ENCODE results near the gene KRTAP10-6.
A peak's percentile ranks its signal among the peaks of the same experiment; 100 is the strongest.
"Not testable (repeated sequence)": the region's sequence is repeated elsewhere in the genome, so short reads cannot be mapped to it uniquely, and the experiment has no call there.

KRTAP10-6 gene

GRCh38 chr21:44598061-44598460, 5.8 kb upstream of the KRTAP10-6 start:
- H3K27me3 Mint-ChIP-seq, result peaks cover 5% of the 10 kb centered on the region
- no peak overlapping the region for H3K27ac Mint-ChIP-seq
- no peak overlapping the region for H3K4me3 Mint-ChIP-seq
- no peaks in the 10 kb centered on the region for H3K9me3 Mint-ChIP-seq
- H3K36me3 Mint-ChIP-seq (ENCODE audit: low read depth), result no peaks in the 10 kb centered on the region
- DNase-seq, result no peak
- no peaks in the 10 kb centered on the region for H3K4me1 Mint-ChIP-seq (ENCODE audit: low read depth)

DNA sequence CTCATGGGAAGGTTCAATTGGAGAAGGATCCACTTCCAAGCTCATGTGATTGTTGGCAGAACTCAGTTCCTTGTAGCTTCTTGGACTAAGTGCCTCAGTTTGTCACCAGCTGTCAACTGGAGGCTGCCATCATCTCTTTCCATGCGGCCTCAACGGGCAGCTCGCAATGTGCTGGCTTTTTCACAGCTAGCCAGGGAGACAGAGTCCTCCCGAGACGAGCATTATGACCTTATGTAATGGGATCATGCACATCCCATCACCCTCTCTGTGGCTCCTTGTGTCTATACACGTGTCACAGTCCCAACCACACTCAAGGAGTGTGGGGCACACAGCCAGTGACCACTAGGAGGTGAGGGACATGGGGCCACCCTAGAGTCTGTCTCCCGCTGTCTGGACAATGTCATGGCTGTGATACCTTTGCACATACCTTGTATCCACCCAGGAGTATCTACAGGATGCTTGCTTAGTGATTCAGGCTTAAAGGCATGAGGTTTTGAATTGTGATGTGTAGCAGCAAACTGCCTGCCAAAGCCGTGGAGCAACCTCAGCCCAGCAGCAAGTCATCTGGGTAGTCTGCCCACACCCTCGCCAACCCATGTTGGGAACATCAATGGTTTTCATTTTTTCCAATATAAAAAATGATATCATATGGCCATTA, 3.9 kb upstream of the KRTAP10-6 start:
- H3K9me3 Mint-ChIP-seq, result no peaks in the 10 kb centered on the region
- H3K27ac Mint-ChIP-seq, result no peak overlapping the region
- H3K36me3 Mint-ChIP-seq (ENCODE audit: low read depth), result no peaks in the 10 kb centered on the region
- no peak overlapping the region for H3K4me3 Mint-ChIP-seq
- H3K4me1 Mint-ChIP-seq (ENCODE audit: low read depth), result no peaks in the 10 kb centered on the region
- peak; percentile 21 for DNase-seq
- H3K27me3 Mint-ChIP-seq, result no peaks in the 10 kb centered on the region

DNA sequence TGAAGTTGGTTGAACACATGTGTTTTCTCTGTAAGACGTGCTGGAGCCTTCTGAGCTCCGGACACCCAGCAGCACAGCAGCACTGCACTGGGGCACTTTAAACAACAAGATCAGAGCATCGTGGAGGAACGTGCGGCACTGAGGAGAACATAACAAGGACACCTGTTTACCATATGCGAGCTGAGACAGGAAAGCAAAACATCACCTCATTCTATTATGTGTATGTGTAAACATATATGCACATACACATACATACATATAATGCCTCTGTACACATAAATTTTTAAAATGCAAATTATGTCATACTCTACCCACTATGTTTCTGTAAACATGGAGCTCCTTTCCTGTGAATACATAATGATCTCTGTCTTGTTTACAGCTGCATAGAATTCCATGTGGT, 3.2 kb upstream of the KRTAP10-6 start:
- H3K4me3 Mint-ChIP-seq, result no peak overlapping the region
- no peak overlapping the region for H3K27ac Mint-ChIP-seq
- H3K36me3 Mint-ChIP-seq (ENCODE audit: low read depth), result no peaks in the 10 kb centered on the region
- H3K27me3 Mint-ChIP-seq, result no peaks in the 10 kb centered on the region
- H3K4me1 Mint-ChIP-seq (ENCODE audit: low read depth), result no peaks in the 10 kb centered on the region
- DNase-seq, result no peak
- no peaks in the 10 kb centered on the region for H3K9me3 Mint-ChIP-seq

DNA sequence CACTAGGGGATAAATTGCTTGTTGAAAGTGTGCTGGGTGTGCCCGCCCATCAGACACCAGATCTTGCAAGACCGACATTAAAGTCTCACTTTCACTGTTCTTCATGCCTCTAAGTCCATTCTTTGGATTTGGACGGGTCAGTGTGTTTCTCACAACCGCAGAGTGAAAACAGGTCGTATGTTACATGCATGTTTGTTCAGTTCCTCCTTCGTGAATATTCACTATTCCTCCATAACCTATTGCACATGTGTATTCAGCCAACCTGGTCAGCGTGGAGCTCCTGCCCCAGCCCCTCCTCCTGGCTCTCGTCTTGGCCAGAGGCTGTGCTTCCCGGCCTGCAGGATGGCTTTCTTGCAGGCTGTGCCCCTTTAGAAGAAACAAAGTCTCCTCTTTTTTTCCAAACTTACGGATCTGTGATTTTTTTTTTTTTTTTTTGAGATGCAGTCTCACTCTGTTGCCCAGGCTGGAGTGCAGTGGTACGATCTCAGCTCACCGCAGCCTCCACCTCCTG, 2.2 kb upstream of the KRTAP10-6 start:
- Mint-ChIP-seq H3K36me3 (ENCODE audit: low read depth) (no peaks in the 10 kb centered on the region), H3K9me3 (no peaks in the 10 kb centered on the region), H3K4me1 (ENCODE audit: low read depth) (no peaks in the 10 kb centered on the region), H3K27me3 (peaks cover under 1% of the 10 kb centered on the region), H3K4me3 (no peak overlapping the region), H3K27ac (no peak overlapping the region)
- no peak for DNase-seq

- Mint-ChIP-seq H3K4me3 (no peak overlapping the region), H3K4me1 (ENCODE audit: low read depth) (no peaks in the 10 kb centered on the region), H3K36me3 (ENCODE audit: low read depth) (no peaks in the 10 kb centered on the region), H3K27ac (no peak overlapping the region), H3K27me3 (peaks cover 4% of the 10 kb centered on the region), H3K9me3 (no peaks in the 10 kb centered on the region)
- DNase-seq, result no peak
Observed at GRCh38 chr21:44593598-44594405, 1.5 kb upstream of the KRTAP10-6 start.

DNA sequence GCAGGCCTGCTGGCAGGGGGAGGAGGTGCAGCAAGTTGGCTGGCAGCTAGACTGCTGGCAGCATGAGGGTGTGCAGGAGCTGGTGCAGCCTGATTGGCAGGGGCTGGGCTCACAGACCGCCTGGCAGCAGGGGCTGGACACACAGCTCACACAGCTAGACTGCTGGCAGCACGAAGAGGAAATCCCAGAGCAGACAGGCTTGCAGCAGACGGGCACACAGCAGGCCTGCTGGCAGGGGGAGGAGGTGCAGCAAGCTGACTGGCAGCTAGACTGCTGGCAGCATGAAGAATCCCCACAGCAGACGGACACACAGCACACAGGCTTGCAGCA, 539 bp downstream of the KRTAP10-6 start:
- H3K9me3 Mint-ChIP-seq; H3K27ac Mint-ChIP-seq; H3K27me3 Mint-ChIP-seq; H3K4me1 Mint-ChIP-seq (ENCODE audit: low read depth); H3K36me3 Mint-ChIP-seq (ENCODE audit: low read depth); H3K4me3 Mint-ChIP-seq: not testable (repeated sequence)
- peak; percentile 23 for DNase-seq

DNA sequence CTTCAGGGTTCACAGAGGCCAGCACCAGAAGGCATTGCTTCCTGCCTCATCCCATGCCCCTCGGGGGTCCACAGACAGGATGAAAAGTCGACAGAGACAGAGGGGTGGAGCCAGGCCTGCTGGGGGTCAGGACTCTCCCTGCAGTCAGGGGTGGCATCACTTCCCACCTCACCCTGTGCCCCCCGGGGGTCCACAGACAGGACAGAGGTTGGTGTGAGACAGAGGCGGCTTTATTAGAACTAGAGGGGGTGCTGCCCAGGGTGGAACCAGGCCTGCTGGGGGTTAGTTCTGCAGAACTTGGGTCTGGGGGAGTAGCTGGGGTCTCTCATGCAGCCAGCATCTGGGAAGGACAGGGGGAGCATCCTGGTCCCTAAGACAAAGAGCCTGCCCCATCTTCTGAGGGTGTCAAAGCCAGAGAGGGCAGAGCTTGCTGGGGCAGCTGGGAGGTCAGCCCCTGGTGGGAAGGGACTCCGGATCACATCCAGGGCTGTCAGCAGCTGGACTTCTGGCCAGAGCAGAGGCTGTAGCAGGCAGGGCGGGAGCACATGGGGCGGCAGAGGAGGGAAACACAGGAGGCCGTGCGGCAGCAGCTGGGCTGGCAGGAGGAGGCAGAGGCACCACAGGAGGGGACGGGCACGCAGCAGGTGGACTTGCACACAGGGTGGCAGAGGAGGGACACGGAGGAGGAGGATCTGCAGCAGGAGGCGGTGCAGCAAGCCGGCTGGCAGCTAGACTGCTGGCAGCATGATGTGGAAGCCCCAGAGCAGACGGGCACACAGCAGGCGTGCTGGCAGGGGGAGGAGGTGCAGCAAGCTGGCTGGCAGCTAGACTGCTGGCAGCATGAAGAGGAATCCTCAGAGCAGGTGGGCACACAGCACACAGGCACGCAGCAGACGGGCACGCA, 1.2 kb downstream of the KRTAP10-6 start:
- not testable (repeated sequence) for H3K9me3 Mint-ChIP-seq; H3K36me3 Mint-ChIP-seq (ENCODE audit: low read depth); H3K4me1 Mint-ChIP-seq (ENCODE audit: low read depth); H3K4me3 Mint-ChIP-seq; H3K27ac Mint-ChIP-seq; DNase-seq
- peaks cover 10% of the 10 kb centered on the region for H3K27me3 Mint-ChIP-seq

GRCh38 chr21:44590311-44590721, 2.0 kb downstream of the KRTAP10-6 start:
- no peaks in the 10 kb centered on the region for H3K36me3 Mint-ChIP-seq (ENCODE audit: low read depth)

DNA sequence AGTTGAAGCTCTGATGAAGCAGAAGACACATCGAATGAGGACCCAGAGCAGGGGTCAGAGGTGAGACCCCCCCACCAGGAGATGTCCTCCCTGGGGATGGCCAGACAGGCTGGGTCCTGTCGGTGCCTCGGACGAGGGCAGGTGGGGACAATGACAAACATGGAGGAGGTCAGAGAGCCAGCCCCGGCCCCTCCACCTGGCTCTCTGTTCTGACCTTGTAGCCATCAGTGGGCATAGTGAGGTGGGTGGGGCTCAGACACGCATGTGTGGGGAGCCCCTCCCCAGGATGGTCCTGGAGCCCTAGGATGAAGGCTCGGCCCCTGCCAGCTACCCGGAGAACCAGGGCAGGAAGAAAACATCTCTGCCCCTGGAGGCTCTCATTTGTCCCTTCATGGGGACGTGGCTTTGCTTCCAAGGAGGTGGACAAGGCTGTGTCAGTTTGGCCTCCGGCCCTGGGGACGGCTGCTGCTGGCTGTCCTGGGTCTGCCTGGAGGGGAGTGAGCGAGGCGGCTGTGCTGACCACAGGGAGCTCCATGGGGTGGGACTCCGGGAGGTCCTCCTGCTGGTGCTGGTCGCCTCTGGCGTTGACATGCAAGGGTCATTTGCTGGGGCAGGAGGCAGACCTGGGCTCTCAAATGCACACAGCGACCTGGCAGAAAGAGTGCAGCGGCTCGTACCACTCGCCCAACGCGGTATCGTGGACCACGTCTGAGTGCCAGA, 2.6 kb downstream of the KRTAP10-6 start:
- Mint-ChIP-seq H3K4me1 (ENCODE audit: low read depth) (no peaks in the 10 kb centered on the region), H3K9me3 (no peaks in the 10 kb centered on the region), H3K27ac (no peak overlapping the region), H3K27me3 (peaks cover 17% of the 10 kb centered on the region), H3K36me3 (ENCODE audit: low read depth) (no peaks in the 10 kb centered on the region), H3K4me3 (no peak overlapping the region)
- no peak for DNase-seq

More at GRCh38 chr21:44590311-44590721, 2.0 kb downstream of the KRTAP10-6 start:
- H3K4me3 Mint-ChIP-seq, result no peak overlapping the region
- DNase-seq, result no peak
- peaks cover 14% of the 10 kb centered on the region for H3K27me3 Mint-ChIP-seq
- H3K27ac Mint-ChIP-seq, result no peak overlapping the region
- no peaks in the 10 kb centered on the region for H3K4me1 Mint-ChIP-seq (ENCODE audit: low read depth)
- H3K9me3 Mint-ChIP-seq, result no peaks in the 10 kb centered on the region

- Mint-ChIP-seq H3K9me3 (no peaks in the 10 kb centered on the region), H3K36me3 (ENCODE audit: low read depth) (no peaks in the 10 kb centered on the region), H3K27ac (no peak overlapping the region), H3K4me1 (ENCODE audit: low read depth) (peaks cover 2% of the 10 kb centered on the region), H3K4me3 (no peak overlapping the region), H3K27me3 (peaks cover 17% of the 10 kb centered on the region)
- DNase-seq, result no peak
Observed at GRCh38 chr21:44589094-44589493, 3.2 kb downstream of the KRTAP10-6 start.

- Mint-ChIP-seq H3K36me3 (ENCODE audit: low read depth) (no peaks in the 10 kb centered on the region), H3K4me3 (no peak overlapping the region), H3K27ac (no peak overlapping the region), H3K9me3 (peaks cover 10% of the 10 kb centered on the region), H3K4me1 (ENCODE audit: low read depth) (peaks cover 10% of the 10 kb centered on the region), H3K27me3 (peaks cover 17% of the 10 kb centered on the region)
- DNase-seq, result peak; percentile 13
Observed at GRCh38 chr21:44585892-44586291, 6.4 kb downstream of the KRTAP10-6 start.

- Mint-ChIP-seq H3K4me3 (no peak overlapping the region), H3K27me3 (peaks cover 16% of the 10 kb centered on the region), H3K4me1 (ENCODE audit: low read depth) (peaks cover 13% of the 10 kb centered on the region), H3K27ac (no peak overlapping the region), H3K9me3 (peaks cover 10% of the 10 kb centered on the region), H3K36me3 (ENCODE audit: low read depth) (no peaks in the 10 kb centered on the region)
- DNase-seq, result peak; percentile 32
Observed at GRCh38 chr21:44583800-44584147, 8.5 kb downstream of the KRTAP10-6 start.

DNA sequence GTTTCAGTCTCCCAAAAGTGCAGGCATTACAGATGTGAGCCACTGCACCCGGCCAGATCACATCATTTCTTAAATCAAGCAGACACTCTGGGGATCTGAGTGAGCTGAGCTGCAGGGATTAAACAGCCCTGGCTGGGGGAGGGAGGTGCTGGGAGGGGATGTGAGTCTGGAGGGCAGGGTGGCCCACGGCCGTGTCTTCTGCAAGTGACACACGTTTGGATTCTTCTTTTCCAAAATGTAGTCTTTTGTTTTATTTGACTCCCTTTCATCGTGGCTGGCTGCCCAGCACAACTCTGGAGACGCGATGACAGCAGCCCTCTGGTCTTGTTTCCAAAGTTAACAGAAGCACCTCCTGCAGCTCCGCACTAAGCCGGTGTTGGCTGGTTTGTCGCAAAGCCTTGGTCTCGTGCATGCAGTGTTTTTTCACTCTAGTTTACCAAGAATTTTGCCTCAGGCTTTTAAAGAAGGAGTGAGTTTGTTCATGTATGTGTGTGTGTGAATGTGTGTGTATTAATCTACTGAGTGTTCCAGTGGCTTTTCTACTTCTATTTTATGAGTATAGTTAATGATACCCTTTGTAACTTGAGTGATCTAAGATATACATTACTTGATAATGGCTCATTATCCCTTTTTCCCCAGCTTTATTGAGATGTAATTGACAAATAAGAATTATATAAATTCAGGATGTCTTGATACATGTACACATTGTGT, 9.1 kb downstream of the KRTAP10-6 start:
- Mint-ChIP-seq H3K27me3 (peaks cover 16% of the 10 kb centered on the region), H3K9me3 (peaks cover 10% of the 10 kb centered on the region), H3K27ac (no peak overlapping the region), H3K36me3 (ENCODE audit: low read depth) (no peaks in the 10 kb centered on the region), H3K4me3 (no peak overlapping the region), H3K4me1 (ENCODE audit: low read depth) (peaks cover 13% of the 10 kb centered on the region)
- DNase-seq, result no peak

DNA sequence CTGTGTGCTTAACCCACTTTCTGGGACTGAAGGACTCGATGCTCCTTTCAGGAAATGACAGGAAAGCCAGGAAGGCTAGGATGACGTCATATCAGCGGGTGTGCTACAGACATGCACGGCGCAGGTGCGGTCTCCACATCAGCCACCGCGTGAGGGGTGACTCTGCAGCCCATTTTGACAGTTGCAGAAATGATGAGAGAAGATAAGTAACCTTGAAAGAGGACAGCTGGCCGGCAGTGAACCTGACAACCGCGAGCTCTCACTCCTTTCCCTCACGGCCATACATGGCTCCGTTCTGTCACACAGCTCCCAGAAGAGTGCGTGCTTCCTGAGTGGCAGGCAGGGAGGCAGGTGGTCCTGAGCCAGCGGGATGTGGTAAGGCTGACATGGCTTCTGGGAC, 10.2 kb downstream of the KRTAP10-6 start:
- H3K4me3 Mint-ChIP-seq, result no peak overlapping the region
- H3K9me3 Mint-ChIP-seq, result peaks cover 16% of the 10 kb centered on the region
- H3K36me3 Mint-ChIP-seq (ENCODE audit: low read depth), result no peaks in the 10 kb centered on the region
- H3K4me1 Mint-ChIP-seq (ENCODE audit: low read depth), result peaks cover 13% of the 10 kb centered on the region
- H3K27me3 Mint-ChIP-seq, result peaks cover 16% of the 10 kb centered on the region
- no peak for DNase-seq
- no peak overlapping the region for H3K27ac Mint-ChIP-seq
